ENCODE results near the gene CASK.

DNA sequence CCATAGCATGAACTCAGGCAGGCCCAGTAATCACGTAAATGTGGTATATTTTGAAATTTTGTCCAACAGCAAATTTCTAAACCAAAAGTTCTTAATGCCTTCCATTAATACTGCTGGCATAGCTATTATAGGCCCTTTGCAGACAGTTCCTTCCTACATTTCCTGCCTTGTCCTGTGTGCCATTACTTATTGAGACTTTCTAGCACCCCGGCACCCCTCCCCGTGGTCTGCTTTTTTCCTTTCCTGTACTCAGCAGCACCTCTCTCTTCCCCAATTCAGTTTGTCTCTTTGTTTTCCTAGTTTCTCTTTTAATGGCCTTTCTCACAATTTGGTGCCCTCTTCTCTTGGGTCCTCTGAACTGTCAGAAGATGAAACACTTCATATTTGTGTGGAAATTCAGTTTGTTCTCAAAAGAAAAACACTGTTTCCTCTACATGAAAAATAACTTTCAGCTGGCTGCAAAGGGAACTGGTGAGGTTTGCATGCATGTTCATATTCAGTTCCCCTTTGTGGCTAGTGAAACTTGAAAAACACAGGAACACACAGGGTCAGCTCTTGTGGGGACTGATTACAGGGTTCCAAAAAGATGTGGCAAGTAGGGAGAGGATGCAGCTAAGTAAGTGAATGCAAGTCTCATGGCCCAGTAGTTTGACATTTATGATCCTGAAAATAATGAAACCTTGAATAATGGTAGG lies 217.5 kb downstream of the CASK start:
- TF ChIP-seq EZH2phosphoT487 (IDR thresholded peaks at IDR 0.05; ENCODE audit: borderline replicate concordance, low read length), result no peak
- TF ChIP-seq, protein P1, sequence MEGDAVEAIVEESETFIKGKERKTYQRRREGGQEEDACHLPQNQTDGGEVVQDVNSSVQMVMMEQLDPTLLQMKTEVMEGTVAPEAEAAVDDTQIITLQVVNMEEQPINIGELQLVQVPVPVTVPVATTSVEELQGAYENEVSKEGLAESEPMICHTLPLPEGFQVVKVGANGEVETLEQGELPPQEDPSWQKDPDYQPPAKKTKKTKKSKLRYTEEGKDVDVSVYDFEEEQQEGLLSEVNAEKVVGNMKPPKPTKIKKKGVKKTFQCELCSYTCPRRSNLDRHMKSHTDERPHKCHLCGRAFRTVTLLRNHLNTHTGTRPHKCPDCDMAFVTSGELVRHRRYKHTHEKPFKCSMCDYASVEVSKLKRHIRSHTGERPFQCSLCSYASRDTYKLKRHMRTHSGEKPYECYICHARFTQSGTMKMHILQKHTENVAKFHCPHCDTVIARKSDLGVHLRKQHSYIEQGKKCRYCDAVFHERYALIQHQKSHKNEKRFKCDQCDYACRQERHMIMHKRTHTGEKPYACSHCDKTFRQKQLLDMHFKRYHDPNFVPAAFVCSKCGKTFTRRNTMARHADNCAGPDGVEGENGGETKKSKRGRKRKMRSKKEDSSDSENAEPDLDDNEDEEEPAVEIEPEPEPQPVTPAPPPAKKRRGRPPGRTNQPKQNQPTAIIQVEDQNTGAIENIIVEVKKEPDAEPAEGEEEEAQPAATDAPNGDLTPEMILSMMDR (IDR thresholded peaks at IDR 0.05; ENCODE audit: low read depth, low read length, poor library complexity, severe bottlenecking), result no peak
